Measurements from ENCODE around the gene ST3GAL2.

DNA sequence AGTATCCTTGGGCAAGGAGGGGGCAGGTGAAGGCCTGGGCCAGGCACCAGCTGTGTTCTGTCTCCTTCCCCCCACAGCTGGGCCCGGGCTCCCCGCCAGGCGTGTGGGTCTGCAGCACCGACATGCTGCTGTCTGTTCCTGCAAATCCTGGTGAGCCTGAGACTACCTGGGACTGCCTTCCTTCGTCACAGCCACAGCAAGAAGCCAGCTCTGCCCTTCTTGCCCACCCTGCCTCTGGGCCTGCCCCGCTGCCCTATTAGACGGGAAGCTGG is 27.8 kb upstream of the ST3GAL2 start:
- TF ChIP-seq, protein P1, sequence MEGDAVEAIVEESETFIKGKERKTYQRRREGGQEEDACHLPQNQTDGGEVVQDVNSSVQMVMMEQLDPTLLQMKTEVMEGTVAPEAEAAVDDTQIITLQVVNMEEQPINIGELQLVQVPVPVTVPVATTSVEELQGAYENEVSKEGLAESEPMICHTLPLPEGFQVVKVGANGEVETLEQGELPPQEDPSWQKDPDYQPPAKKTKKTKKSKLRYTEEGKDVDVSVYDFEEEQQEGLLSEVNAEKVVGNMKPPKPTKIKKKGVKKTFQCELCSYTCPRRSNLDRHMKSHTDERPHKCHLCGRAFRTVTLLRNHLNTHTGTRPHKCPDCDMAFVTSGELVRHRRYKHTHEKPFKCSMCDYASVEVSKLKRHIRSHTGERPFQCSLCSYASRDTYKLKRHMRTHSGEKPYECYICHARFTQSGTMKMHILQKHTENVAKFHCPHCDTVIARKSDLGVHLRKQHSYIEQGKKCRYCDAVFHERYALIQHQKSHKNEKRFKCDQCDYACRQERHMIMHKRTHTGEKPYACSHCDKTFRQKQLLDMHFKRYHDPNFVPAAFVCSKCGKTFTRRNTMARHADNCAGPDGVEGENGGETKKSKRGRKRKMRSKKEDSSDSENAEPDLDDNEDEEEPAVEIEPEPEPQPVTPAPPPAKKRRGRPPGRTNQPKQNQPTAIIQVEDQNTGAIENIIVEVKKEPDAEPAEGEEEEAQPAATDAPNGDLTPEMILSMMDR (IDR thresholded peaks at IDR 0.05; ENCODE audit: borderline replicate concordance, extremely low read depth, low read length, poor library complexity, severe bottlenecking): no peak
- TF ChIP-seq EZH2 (IDR thresholded peaks at IDR 0.05; ENCODE audit: borderline replicate concordance, low read depth, low read length, severe bottlenecking): no peak

Data from DND-41 (cell line).